GM19351 (cell line): Measurements from ENCODE around the gene CCDC136.

ENCODE experiments used
- ATAC-seq: cut with Tn5 transposase; IDR thresholded peaks from one replicate; pipeline ENCODE4 v1.9.1; 2021; ENCODE audit warnings: mild to moderate bottlenecking, moderate library complexity; ENCODE audit not compliant: unreplicated experiment

CCDC136 gene

DNA sequence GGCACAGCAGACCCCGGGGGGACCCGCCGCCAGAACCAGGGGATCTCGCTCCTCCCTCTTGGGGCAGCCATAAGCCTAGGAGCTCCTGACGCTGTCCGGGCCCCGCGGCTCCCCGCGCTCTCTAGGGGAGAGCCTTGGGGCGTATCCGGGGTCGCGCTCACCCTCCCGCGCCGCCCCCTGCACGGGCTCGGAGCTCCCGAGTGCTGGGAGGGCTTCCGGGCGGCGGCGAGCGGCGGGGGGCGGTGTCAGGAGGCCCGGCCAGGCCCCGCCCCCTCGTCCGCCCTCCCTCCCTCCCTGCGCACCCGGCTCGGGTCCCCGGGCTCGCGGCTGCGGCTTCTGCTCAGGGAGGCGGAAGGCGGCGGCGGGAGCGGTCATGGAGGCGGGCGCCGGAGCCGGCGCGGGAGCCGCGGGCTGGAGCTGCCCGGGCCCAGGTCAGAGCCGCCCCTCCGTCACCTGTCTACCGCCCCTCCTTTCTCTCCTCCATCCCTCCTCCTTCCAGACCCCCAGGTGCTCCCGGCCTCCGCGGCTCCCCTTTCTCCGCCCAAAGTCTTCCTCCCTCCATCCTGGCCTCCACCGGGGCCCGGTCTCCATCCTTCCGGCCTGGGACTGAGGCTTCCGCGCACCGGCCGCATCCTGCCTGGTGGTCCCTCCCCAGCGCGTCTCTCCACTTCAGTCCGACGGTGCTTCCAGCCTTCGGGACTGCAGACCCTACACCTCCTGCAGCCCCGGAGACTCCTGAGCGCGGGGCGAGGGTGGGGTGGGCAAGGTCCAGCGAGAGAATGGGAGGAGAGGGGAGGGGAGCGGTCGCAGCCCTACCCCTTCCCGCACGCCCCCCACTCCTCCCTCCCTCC is at the start of gene CCDC136:
Gene CCDC136, plus strand, starts transcription at position 848 of the 851 bp plus-strand sequence. CDS start 444 bp downstream, outside the sequence.
- peak; percentile 80 for ATAC-seq

DNA sequence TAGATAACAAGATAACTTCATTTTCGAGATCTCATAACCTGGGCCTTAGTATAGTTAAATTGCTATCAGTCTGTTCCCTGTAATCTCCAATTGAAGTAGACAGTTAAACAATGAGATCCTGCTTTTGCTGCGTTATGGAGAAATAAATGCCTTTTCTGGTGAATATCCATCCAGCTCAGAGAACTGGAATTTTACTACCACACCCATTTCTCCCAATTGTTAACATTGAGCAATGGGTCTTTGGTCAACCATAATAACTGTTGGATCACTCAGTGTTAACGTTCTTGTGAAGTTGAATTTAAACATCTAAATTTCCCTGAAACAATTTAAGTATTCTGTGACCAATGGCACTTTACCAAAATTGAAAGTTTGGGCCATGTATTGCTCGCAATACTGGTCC is 49.6 kb upstream of the CCDC136 start:
- ATAC-seq: no peak

- ATAC-seq: no peak
These were observed 48.5 kb upstream of the CCDC136 start for GRCh38 chr7:128743112-128743772.

GRCh38 chr7:128744366-128744905 is 47.3 kb upstream of the CCDC136 start:
- no peak for ATAC-seq

DNA sequence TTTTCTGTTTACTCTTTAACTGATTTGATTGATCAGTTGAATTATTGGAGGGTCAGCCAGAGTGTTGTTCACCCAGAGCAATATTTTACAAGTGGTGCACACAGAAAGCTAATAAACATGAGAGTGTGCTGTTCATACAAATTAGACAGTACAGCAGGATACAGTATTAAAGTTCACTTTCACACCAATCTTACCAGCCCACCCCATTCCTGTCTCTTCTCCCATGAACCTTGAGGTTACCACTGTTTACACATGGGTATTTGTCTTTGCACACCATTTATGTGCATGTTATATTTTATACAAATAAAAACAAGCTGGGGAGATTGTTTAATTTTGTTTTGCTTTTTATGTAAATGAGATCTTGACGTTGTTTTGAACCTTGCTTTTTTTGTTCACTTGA is 46.1 kb upstream of the CCDC136 start:
- ATAC-seq: no peak

- no peak for ATAC-seq
These were observed 44.3 kb upstream of the CCDC136 start for GRCh38 chr7:128747327-128748079.

- no peak for ATAC-seq
These were observed 39.5 kb upstream of the CCDC136 start for GRCh38 chr7:128752251-128752650.

GRCh38 chr7:128755075-128755818 is 36.5 kb upstream of the CCDC136 start:
- ATAC-seq: no peak

- no peak for ATAC-seq
These were observed 35.8 kb upstream of the CCDC136 start for GRCh38 chr7:128755819-128756476.

DNA sequence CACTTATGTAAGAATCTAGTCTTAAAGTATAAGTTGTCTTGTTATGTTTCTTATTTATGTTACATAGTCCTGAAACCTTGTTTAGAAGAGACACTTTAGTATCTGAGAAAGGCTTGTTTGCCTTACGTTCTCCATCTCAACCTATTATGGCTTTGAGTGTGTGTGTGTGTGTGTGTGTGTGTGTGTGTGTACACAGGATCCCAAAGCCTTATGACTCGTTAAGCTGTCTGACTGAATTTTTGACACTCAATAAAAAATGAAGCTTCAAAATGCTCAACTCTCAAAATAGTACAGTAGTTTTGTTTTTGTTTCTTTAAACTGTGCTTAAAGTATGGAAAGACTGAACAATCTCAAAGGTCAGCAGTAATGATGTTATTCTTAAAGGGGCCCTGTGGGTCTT is 34.6 kb upstream of the CCDC136 start:
- no peak for ATAC-seq

DNA sequence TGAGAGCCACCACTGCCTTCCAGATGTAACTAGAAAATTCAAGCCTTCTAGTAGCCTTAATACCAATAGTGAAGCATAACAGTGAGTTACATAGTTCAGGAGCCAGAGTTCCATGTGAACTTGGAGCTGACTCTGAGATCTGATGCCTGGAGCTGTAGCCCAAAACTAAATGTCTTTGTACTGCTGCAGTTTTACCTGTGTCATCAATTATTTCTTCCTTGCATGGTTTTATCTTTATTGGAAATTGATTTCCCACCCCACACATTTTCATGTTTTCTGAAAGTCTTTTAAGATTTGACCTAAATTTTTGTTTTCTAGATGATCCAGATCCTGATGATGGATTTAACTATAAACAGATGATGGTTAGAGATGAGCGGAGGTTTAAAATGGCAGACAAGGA is 33.2 kb upstream of the CCDC136 start:
- ATAC-seq: no peak

GRCh38 chr7:128759242-128759641 is 32.5 kb upstream of the CCDC136 start:
- ATAC-seq: no peak

- ATAC-seq: no peak
These were observed 28.2 kb upstream of the CCDC136 start for GRCh38 chr7:128763541-128763940.

- no peak for ATAC-seq
These were observed 24.2 kb upstream of the CCDC136 start for GRCh38 chr7:128767475-128768110.

GRCh38 chr7:128770233-128770632 is 21.5 kb upstream of the CCDC136 start:
- no peak for ATAC-seq

DNA sequence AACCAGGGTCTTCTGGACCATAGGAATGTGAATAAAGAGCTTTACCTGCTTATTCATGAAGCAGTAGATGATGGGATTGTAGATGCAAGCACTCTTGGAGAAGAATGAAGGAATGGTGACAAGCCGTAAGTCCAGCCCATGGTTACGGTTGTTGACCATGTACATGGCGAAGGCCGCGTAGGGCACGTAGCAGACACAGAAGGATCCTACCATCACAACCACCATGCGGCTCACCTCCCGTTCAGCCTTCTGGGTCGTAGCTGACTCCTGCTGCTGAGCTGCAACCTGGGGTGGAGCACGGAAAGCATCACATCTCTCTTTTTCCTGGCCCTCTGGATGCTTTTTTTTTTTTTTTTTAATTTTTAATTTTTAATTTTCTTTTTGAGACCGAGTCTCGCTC is 18.2 kb upstream of the CCDC136 start:
- no peak for ATAC-seq

DNA sequence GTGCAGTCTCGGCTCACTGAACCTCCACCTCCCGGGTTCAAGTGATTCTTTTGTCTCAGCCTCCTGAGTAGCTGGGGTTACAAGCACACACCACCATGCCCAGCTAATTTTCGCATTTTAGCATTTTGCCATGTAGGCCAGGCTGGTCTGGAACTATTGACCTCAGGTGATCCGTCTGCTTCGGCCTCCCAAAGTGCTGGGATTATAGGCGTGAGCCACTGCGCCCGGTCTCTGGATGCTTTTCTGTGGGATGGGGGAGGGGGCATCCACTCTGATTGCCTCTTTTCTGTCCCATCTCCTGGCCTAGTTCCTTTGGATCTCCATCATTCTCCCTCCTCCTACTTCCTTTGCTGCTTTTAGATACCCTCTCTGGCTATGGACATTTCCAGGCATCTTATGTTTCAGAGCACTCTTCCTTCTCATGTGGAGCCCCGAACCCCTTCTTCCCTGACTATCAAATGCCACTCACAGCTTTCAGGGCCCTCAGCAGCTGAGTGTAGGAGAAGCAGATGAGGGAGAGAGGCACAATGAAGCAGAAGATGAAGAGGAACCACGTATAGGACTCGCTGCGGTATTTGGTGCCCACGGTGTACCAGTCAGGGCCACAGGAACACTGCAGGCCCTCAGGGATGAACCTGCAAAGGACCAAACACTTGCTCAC is 17.6 kb upstream of the CCDC136 start:
- no peak for ATAC-seq

- no peak for ATAC-seq
These were observed 16.8 kb upstream of the CCDC136 start for GRCh38 chr7:128774921-128775320.
